NT2/D1 (cell line): ENCODE data around the gene MIB1.

Experiments
- SUZ12 ChIP-seq: IDR thresholded peaks from 2 replicates; pipeline ENCODE4 v1.6.1; 2011; ENCODE audit not compliant: insufficient read length, insufficient read depth; ENCODE audit errors: extremely low read depth
- YY1 ChIP-seq: IDR thresholded peaks from 2 replicates; pipeline ENCODE4 v1.6.1; 2011; ENCODE audit not compliant: insufficient read length, insufficient read depth
- ZNF274 ChIP-seq: IDR thresholded peaks from 2 replicates; pipeline ENCODE4 v1.6.1; 2011; ENCODE audit warnings: mild to moderate bottlenecking, low read depth, low read length

DNA sequence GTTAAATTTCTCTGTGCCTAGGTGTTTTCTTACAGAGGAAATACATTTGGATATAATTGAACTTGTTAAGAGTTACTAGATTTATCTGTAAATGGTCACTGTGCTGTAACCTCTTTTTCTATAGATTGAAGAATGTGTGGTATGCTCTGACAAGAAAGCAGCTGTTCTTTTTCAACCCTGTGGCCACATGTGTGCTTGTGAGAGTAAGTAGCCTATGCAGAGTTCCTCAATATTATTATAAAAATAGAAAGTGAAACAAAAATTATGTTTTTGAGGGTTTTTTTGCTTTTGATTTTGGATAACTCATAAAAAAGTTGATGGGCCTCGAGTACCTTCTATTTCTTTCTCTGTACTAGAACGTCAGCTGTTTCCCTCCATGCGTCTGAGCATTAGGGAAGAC, 112.4 kb downstream of the MIB1 start:
- TF ChIP-seq YY1 (no peak), ZNF274 (no peak), SUZ12 (no peak)
